ENCODE measurements around the gene CYP27B1. TPM values are rescaled to one million over a fixed set of nuclear protein-coding genes. Genes with fewer than 3 reads are reported as not detected.
A peak's percentile ranks its signal among the peaks of the same experiment; 100 is the strongest.

The CYP27B1 gene
- total and polyA plus RNA-seq, 9 of the 15 experiments (the other 6 are each of a cell fraction or from before 2014, with no cell fraction given): 0.18 to 4.2 (median 1.8) TPM

GRCh38 chr12:57772429-57773322 is 5.8 kb upstream of the CYP27B1 start, which contains the start of gene EEF1AKMT3 (continued):
- TF ChIP-seq ZZZ3 (IDR thresholded peaks at IDR 0.05): no peak
- TF ChIP-seq MAZ (CRISPR knock-in tag; conservative IDR thresholded peaks at IDR 0.05 in 1 of 2, IDR thresholded peaks at IDR 0.05 in 1 of 2): peak; percentile 33 to 85; a peak in 2 of 4 replicates
- peak; percentile 74; the same call in 1 of the 2 replicates for TF ChIP-seq L3MBTL2 (IDR thresholded peaks at IDR 0.05)
- TF ChIP-seq PHB (CRISPR knock-in tag; IDR thresholded peaks at IDR 0.05): no peak
- TF ChIP-seq ATF7 (IDR thresholded peaks at IDR 0.05): no peak
- TF ChIP-seq HNRNPLL (IDR thresholded peaks at IDR 0.05; ENCODE audit: low read depth, low read length, poor library complexity, severe bottlenecking): no peak
- no peak for TF ChIP-seq ADNP (tag; IDR thresholded peaks at IDR 0.05)
- TF ChIP-seq HNRNPK (IDR thresholded peaks at IDR 0.05; ENCODE audit: low read depth, low read length, poor library complexity, severe bottlenecking): no peak
- 0 out of 2 replicates have a peak, but pooled peaks have one; percentile 2 for TF ChIP-seq GTF2E2 (tag; IDR thresholded peaks at IDR 0.05)
- TF ChIP-seq HOXB6 (CRISPR knock-in tag; IDR thresholded peaks at IDR 0.05; ENCODE audit: borderline replicate concordance): no peak
- no peak for TF ChIP-seq ZNF311 (CRISPR knock-in tag; IDR thresholded peaks at IDR 0.05)
- no peak for TF ChIP-seq ZNF354B (CRISPR knock-in tag; IDR thresholded peaks at IDR 0.05)
- no peak for TF ChIP-seq HEY1 (CRISPR knock-in tag; IDR thresholded peaks at IDR 0.05; ENCODE audit: borderline replicate concordance)
- no peak for TF ChIP-seq ZNF57 (CRISPR knock-in tag; IDR thresholded peaks at IDR 0.05)
- 0 out of 2 replicates have a peak, but pooled peaks have one; percentile 30 for TF ChIP-seq STAG1 (CRISPR knock-in tag; IDR thresholded peaks at IDR 0.05; ENCODE audit: borderline replicate concordance)
- no peak for TF ChIP-seq ZNF398 (CRISPR knock-in tag; IDR thresholded peaks at IDR 0.05)
- TF ChIP-seq, protein P1, sequence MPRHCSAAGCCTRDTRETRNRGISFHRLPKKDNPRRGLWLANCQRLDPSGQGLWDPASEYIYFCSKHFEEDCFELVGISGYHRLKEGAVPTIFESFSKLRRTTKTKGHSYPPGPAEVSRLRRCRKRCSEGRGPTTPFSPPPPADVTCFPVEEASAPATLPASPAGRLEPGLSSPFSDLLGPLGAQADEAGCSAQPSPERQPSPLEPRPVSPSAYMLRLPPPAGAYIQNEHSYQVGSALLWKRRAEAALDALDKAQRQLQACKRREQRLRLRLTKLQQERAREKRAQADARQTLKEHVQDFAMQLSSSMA (CRISPR knock-in tag; IDR thresholded peaks at IDR 0.05): no peak
- TF ChIP-seq BHLHE40 (IDR thresholded peaks at IDR 0.05; ENCODE audit: low read length): 0 out of 2 replicates have a peak, but pooled peaks have one; percentile 3
- TF ChIP-seq NKRF (IDR thresholded peaks at IDR 0.05; ENCODE audit: borderline replicate concordance): 0 out of 2 replicates have a peak, but pooled peaks have one; percentile 22
- no peak for TF ChIP-seq MYNN (IDR thresholded peaks at IDR 0.05)
- TF ChIP-seq MYNN (CRISPR knock-in tag; IDR thresholded peaks at IDR 0.05): no peak
- peak; percentile 20; the same call in 1 of the 2 replicates for TF ChIP-seq ZFX (CRISPR knock-in tag; IDR thresholded peaks at IDR 0.05)
- TF ChIP-seq SIX5 (IDR thresholded peaks at IDR 0.05; ENCODE audit: borderline replicate concordance in 1 of 2, insufficient read depth in 1 of 2, low read depth in 1 of 2, low read length in 2 of 2): no peak
